Body of pancreas (tissue), 4 donors: Measurements from ENCODE around the gene PIMREG. TPM values are rescaled to one million over a fixed set of nuclear protein-coding genes. Genes with fewer than 3 reads are reported as not detected.
"Not testable (repeated sequence)": the region's sequence is repeated elsewhere in the genome, so short reads cannot be mapped to it uniquely, and the experiment has no call there.

ENCODE experiments used
- ATAC-seq: fragments of 150-250 bp; one replicate; pipeline ENCODE4 v1.9.1; 2016
- DNase-seq, 4 donors: peaks; one replicate each; pipeline ENCODE4 v3.0.0-alpha.2; 2019
- H3K27ac ChIP-seq, 4 donors: fragments of 200-600 bp; sonication (generic); 1 replicate in 3 of 4; 2 replicates in 1 of 4; pipeline versions ENCODE4 v1.5.1 to v1.6.1; 2016 to 2019; ENCODE audit warnings: mild to moderate bottlenecking in 1 of 4, mixed read lengths in 1 of 4, moderate library complexity in 1 of 4
- H3K27me3 ChIP-seq, 2 donors: fragments of 200-600 bp; sonication (generic); one replicate each; pipeline ENCODE4 v1.6.0; 2016; ENCODE audit warnings: mild to moderate bottlenecking in 1 of 2
- H3K36me3 ChIP-seq, 2 donors: fragments of 200-600 bp; sonication (generic); replicated peaks in 1 of 2; 2 replicates each; pipeline ENCODE4 v1.5.1; 2016; ENCODE audit warnings: low read depth in 2 of 2; ENCODE audit not compliant: insufficient read depth in 1 of 2
- H3K4me1 ChIP-seq: fragments of 200-600 bp; sonication (generic); one replicate; pipeline ENCODE4 v1.6.0; 2016
- H3K4me3 ChIP-seq, 2 donors: fragments of 200-600 bp; sonication (generic); 1 replicate in 1 of 2; 2 replicates in 1 of 2; pipeline ENCODE4 v1.5.1; 2016 to 2019
- H3K9me3 ChIP-seq, 3 donors: fragments of 200-600 bp; sonication (generic); 1 replicate in 2 of 3; 2 replicates in 1 of 3; pipeline ENCODE4 v1.5.1; 2016
- POLR2A ChIP-seq, 3 donors: fragments of 450-650 bp; IDR thresholded peaks; one replicate each; pipeline ENCODE4 v1.6.1; 2016; ENCODE audit warnings: antibody characterized with exemption in 3 of 3, mild to moderate bottlenecking in 2 of 3
- WGBS, 2 donors: methylation state at CpG; one replicate each; pipeline ENCODE4 v1.1.5; 2017; 5-methylcytosine and 5-hydroxymethylcytosine counted together
- intact Hi-C: fragments of 100-400 bp; cut with DNase I; formaldehyde crosslinking; loops from one replicate; pipeline ENCODE4 v1.15.1; 2023
- total RNA-seq, 2 donors: library from RNA; depleted of rRNA; stranded (reverse); fragments of >200 nt; gene quantifications; one replicate each; pipeline ENCODE4 v1.1.0, GENCODE V29; 2016
- TF ChIP-seq, protein P1 (sequence below), 7 experiments: fragments of 450-650 bp in 4 of 7; fragments of 200-600 bp in 3 of 7; sonication (generic) in 3 of 7; IDR thresholded peaks; one replicate each; pipeline ENCODE4 v1.5.1; 2016 to 2019; ENCODE audit warnings: antibody characterized with exemption in 7 of 7

PIMREG gene
- total RNA-seq, 2 donors from 2014 or later, result not detected

DNA sequence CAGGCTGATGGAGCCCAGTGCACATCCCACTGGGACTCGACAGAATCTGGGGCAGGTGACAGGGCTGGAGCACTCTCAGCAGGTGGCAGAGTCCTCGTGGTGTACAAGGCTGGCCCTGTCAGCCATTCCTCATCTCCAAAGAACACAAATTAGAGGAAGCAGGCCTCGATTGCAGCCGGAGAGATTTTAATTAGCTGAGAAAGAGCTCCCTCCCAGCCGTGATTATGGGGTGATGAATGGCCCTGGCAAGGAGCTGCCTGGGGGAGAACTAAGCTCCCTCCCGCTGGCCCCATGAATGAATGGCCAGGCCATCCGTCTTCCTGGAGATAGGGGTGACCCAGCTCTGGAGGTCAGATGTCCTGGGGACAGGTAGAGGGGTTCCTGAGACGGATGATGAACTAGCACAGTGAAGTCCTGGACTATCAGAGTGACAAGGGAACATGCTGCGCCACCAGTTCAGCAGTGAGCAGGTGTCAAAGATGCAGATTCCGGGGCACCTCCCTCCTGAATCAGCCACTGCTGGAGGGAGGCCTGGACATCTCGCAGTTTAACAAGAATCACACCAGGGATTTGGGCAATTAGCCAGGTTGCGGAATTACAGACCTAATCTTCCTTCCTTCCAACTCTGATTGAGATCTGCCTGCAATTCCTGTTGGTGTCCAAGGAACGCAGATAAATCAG, 35.5 kb downstream of the PIMREG start:
- TF ChIP-seq, protein P1, sequence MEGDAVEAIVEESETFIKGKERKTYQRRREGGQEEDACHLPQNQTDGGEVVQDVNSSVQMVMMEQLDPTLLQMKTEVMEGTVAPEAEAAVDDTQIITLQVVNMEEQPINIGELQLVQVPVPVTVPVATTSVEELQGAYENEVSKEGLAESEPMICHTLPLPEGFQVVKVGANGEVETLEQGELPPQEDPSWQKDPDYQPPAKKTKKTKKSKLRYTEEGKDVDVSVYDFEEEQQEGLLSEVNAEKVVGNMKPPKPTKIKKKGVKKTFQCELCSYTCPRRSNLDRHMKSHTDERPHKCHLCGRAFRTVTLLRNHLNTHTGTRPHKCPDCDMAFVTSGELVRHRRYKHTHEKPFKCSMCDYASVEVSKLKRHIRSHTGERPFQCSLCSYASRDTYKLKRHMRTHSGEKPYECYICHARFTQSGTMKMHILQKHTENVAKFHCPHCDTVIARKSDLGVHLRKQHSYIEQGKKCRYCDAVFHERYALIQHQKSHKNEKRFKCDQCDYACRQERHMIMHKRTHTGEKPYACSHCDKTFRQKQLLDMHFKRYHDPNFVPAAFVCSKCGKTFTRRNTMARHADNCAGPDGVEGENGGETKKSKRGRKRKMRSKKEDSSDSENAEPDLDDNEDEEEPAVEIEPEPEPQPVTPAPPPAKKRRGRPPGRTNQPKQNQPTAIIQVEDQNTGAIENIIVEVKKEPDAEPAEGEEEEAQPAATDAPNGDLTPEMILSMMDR (IDR thresholded peaks at IDR 0.05), result no peak
- TF ChIP-seq POLR2A (IDR thresholded peaks at IDR 0.05), result no peak
- Histone ChIP-seq H3K27me3 (no peaks in the 10 kb centered on the region), H3K36me3 (no peaks in the 10 kb centered on the region), H3K9me3 (no peaks in the 10 kb centered on the region), H3K27ac (no peak overlapping the region), H3K4me1 (no peaks in the 10 kb centered on the region), H3K4me3 (no peak overlapping the region)
- 55 to 58% methylated on average over 9 to 13 of the region's 13 CpGs for WGBS, 2 donors
- ATAC-seq (no peak), DNase-seq (no peak)
- intact Hi-C loops, result no loop called here

DNA sequence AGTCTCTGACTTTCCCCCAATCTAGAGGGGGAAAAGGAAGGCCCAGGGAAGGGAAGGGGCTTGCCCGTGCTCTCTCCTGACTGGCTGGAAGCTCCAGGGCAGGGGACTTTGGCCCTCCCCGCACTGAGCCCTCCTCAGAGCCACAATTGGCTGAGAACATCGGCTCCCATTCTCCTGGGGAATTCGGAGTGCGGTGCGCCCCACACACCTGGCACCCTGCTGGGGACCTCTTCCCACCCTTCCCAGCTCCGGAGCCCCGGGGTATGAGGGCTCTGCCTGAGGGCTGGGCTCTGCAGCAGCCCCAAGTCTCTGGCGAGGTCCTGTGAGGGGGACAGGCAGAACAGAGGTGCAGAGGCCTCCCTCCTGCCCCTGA, 36.0 kb downstream of the PIMREG start:
- no peak for TF ChIP-seq POLR2A (IDR thresholded peaks at IDR 0.05)
- Histone ChIP-seq H3K36me3 (no peaks in the 10 kb centered on the region), H3K27ac (no peak overlapping the region), H3K27me3 (no peaks in the 10 kb centered on the region), H3K4me3 (no peak overlapping the region), H3K4me1 (no peaks in the 10 kb centered on the region), H3K9me3 (no peaks in the 10 kb centered on the region)
- intact Hi-C loops, result no loop called here
- 69 to 75% methylated on average over 8 to 9 of the region's 9 CpGs for WGBS, 2 donors
- DNase-seq (no peak), ATAC-seq (no peak)

DNA sequence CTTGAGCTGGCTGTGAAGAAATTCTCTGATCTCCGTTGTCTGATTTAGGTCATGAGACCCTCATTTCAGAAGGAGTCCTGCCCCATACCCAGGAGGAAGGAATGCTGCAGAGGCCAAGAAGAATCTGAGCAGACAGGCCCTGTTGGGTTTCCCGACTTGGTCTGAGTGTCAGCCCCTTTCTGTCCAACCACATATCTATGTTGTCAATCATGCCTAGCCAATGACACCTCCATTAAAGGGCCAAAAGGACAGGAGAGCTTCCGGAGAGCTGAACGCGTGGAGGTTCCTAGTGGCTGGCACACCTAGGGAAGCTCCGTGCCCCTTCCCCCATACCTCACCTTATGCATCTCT, 37.8 kb downstream of the PIMREG start:
- DNase-seq, result no peak
- Histone ChIP-seq H3K9me3 (no peaks in the 10 kb centered on the region), H3K27ac (no peak overlapping the region), H3K27me3 (no peaks in the 10 kb centered on the region), H3K36me3 (no peaks in the 10 kb centered on the region), H3K4me3 (no peak overlapping the region), H3K4me1 (no peaks in the 10 kb centered on the region)
- WGBS, 2 donors, result 81 to 84% methylated on average over 6 of the region's 6 CpGs
- intact Hi-C loops, result no loop called here
- ATAC-seq, result no peak
- TF ChIP-seq POLR2A (IDR thresholded peaks at IDR 0.05), result no peak
- TF ChIP-seq, protein P1 (IDR thresholded peaks at IDR 0.05), result no peak

DNA sequence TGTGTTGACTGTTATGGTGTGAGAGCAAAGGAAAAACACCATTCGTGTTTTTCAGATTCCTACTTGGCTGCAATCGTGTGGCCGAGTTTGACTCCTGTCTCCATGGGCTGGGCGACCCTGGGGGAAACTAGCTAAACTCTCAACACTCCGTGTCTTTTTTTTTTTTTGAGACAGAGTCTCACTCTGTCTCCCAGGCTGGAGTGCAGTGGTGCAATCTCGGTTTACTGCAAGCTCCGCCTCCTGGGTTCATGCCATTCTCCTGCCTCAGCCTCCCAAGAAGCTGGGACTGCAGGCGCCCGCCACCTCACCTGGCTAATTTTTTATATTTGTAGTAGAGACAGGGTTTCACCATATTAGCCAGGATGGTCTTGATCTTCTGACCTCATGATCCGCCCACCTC, 38.5 kb downstream of the PIMREG start:
- H3K4me1 ChIP-seq, intact Hi-C loops, H3K4me3 ChIP-seq, H3K9me3 ChIP-seq, H3K36me3 ChIP-seq, DNase-seq, ATAC-seq, H3K27me3 ChIP-seq, H3K27ac ChIP-seq: not testable (repeated sequence)
- 81 to 87% methylated on average over 9 to 10 of the region's 10 CpGs for WGBS, 2 donors

DNA sequence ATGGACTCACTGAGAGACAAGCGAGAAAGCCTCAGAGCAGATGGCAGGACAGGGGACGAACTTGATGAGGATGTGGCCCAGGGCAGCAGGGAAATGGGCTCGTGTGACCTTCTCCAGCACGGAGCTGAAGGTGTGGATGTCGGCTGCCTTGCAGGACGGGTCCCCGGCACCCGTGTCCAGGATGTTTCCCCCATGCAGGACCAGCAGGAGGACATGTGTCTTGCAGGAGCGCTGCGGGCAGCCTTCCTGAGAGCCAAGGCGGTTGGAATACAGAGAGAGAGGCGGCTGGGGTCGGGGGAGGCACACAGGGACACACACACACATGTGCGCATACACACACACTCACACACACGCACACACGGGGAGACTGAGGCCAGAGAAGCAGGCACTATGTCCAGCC, 39.3 kb downstream of the PIMREG start:
- intact Hi-C loops, result no loop called here
- WGBS, 2 donors, result 83 to 86% methylated on average over 7 to 16 of the region's 16 CpGs
- TF ChIP-seq, protein P1 (IDR thresholded peaks at IDR 0.05), result no peak
- no peak for TF ChIP-seq POLR2A (IDR thresholded peaks at IDR 0.05)
- Histone ChIP-seq H3K27me3 (no peaks in the 10 kb centered on the region), H3K36me3 (no peaks in the 10 kb centered on the region), H3K27ac (no peak overlapping the region), H3K4me3 (no peak overlapping the region), H3K9me3 (no peaks in the 10 kb centered on the region), H3K4me1 (no peaks in the 10 kb centered on the region)
- DNase-seq (no peak), ATAC-seq (no peak)
